ENCODE measurements around the gene RARRES2. TPM values are rescaled to one million over a fixed set of nuclear protein-coding genes. Genes with fewer than 3 reads are reported as not detected.

The RARRES2 gene
- total RNA-seq, 2 experiments from 2014 or later: not detected

GRCh38 chr7:150381096-150381495 lies 39.7 kb upstream of the RARRES2 start:
- intact Hi-C loops (cut with DNase I, micrococcal nuclease): loop anchor here in 1 of 2 experiments (2.0 to 5.0 kb wide), 2 partner anchors 22 to 664 kb away; no protein-coding TSS in a partner anchor
- H3K27me3 Mint-ChIP-seq: no peaks in the 10 kb centered on the region
- Histone ChIP-seq H3K4me3 (ENCODE audit: low read length) (no peak overlapping the region), H3K36me3 (ENCODE audit: insufficient read depth, low read length) (no peaks in the 10 kb centered on the region), H3K27ac (ENCODE audit: low read depth in 1 of 2, low read length in 2 of 2) (no peak overlapping the region), H3K9me3 (ENCODE audit: control insufficient read depth in 1 of 2, insufficient read depth in 1 of 2, low read length in 2 of 2) (no peaks in the 10 kb centered on the region), H3K27me3 (ENCODE audit: control insufficient read depth in 1 of 2, insufficient read depth in 2 of 2, low read length in 2 of 2) (no peaks in the 10 kb centered on the region), H3K4me1 (ENCODE audit: insufficient read depth, low read length) (peaks cover 43% of the 10 kb centered on the region)
- H3K36me3 Mint-ChIP-seq (ENCODE audit: low read depth): peaks cover 1% of the 10 kb centered on the region
- ChIA-PET POLR2A (interaction anchor here (0.6 to 1.6 kb wide), 2 partner anchors 23 to 25 kb away, joined by 3 to 8 read pairs; a partner anchor contains a TSS), CTCF (interaction anchor here (0.6 to 1.6 kb wide), 2 partner anchors 24 to 398 kb away, joined by 3 read pairs; a partner anchor contains a TSS)
- DNase-seq (peak in 1 of 14 experiments; percentile 10), ATAC-seq (ENCODE audit: poor library complexity) (no peak)
- peaks cover 47% of the 10 kb centered on the region for H3K4me1 Mint-ChIP-seq (ENCODE audit: low read depth)
- no peak overlapping the region for H3K27ac Mint-ChIP-seq
- no peak for TF ChIP-seq CTCF (IDR thresholded peaks at IDR 0.05)
- H3K9me3 Mint-ChIP-seq: no peaks in the 10 kb centered on the region
- H3K4me3 Mint-ChIP-seq: peak overlapping the region; percentile 56

- Mint-ChIP-seq H3K4me1 (ENCODE audit: low read depth) (peaks cover 53% of the 10 kb centered on the region), H3K36me3 (ENCODE audit: low read depth) (peaks cover 6% of the 10 kb centered on the region), H3K9me3 (no peaks in the 10 kb centered on the region), H3K27ac (no peak overlapping the region), H3K4me3 (peak overlapping the region; percentile 89), H3K27me3 (no peaks in the 10 kb centered on the region)
- peaks cover 49% of the 10 kb centered on the region for H3K4me1 ChIP-seq (ENCODE audit: insufficient read depth, low read length)
- CTCF ChIA-PET: interaction anchor here (0.6 to 1.6 kb wide), 2 partner anchors 25 to 399 kb away, joined by 3 read pairs; a partner anchor contains a TSS
- no peak for TF ChIP-seq CTCF (IDR thresholded peaks at IDR 0.05)
- intact Hi-C loops (cut with DNase I, micrococcal nuclease): loop anchor here in 1 of 2 experiments (2.0 to 5.0 kb wide), 2 partner anchors 22 to 663 kb away; no protein-coding TSS in a partner anchor
- H3K9me3 ChIP-seq (ENCODE audit: control insufficient read depth in 1 of 2, insufficient read depth in 1 of 2, low read length in 2 of 2): no peaks in the 10 kb centered on the region
- no peak overlapping the region for H3K27ac ChIP-seq (ENCODE audit: low read depth in 1 of 2, low read length in 2 of 2)
- POLR2A ChIA-PET: interaction anchor here (1.6 kb wide), 1 partner anchor 25 kb away, joined by 8 read pairs; a partner anchor contains a TSS
- no peaks in the 10 kb centered on the region for H3K36me3 ChIP-seq (ENCODE audit: insufficient read depth, low read length)
- H3K27me3 ChIP-seq (ENCODE audit: control insufficient read depth in 1 of 2, insufficient read depth in 2 of 2, low read length in 2 of 2): no peaks in the 10 kb centered on the region
- DNase-seq (peak in 1 of 14 experiments; percentile 18), ATAC-seq (ENCODE audit: poor library complexity) (no peak)
- H3K4me3 ChIP-seq (ENCODE audit: low read length): no peak overlapping the region
Measured at GRCh38 chr7:150380463-150380862, 39.0 kb upstream of the RARRES2 start.

- H3K4me3 ChIP-seq (ENCODE audit: low read length): peak overlapping the region; percentile 85
- no peaks in the 10 kb centered on the region for H3K36me3 ChIP-seq (ENCODE audit: insufficient read depth, low read length)
- no peaks in the 10 kb centered on the region for H3K9me3 ChIP-seq (ENCODE audit: control insufficient read depth in 1 of 2, insufficient read depth in 1 of 2, low read length in 2 of 2)
- CTCF ChIA-PET: interaction anchor here (1.6 kb wide), 1 partner anchor 26 kb away, joined by 3 read pairs; a partner anchor contains a TSS
- peak overlapping the region in 1 of 2 donors; percentile 54 for H3K27ac ChIP-seq (ENCODE audit: low read depth in 1 of 2, low read length in 2 of 2)
- Mint-ChIP-seq H3K4me3 (peak overlapping the region; percentile 89), H3K4me1 (ENCODE audit: low read depth) (peaks cover 60% of the 10 kb centered on the region), H3K36me3 (ENCODE audit: low read depth) (peaks cover 8% of the 10 kb centered on the region), H3K27ac (peak overlapping the region; percentile 45), H3K27me3 (no peaks in the 10 kb centered on the region), H3K9me3 (no peaks in the 10 kb centered on the region)
- H3K4me1 ChIP-seq (ENCODE audit: insufficient read depth, low read length): peaks cover 49% of the 10 kb centered on the region
- POLR2A ChIA-PET: interaction anchor here (1.0 to 1.6 kb wide), 2 partner anchors 11 to 26 kb away, joined by 3 to 8 read pairs; partner anchors contain the start of gene REPIN1
- peak; percentile 32 for ATAC-seq (ENCODE audit: poor library complexity)
- intact Hi-C loops (cut with DNase I, micrococcal nuclease): loop anchor here (1.0 to 5.0 kb wide), 5 partner anchors 22 to 662 kb away; a partner anchor contains a TSS
- no peaks in the 10 kb centered on the region for H3K27me3 ChIP-seq (ENCODE audit: control insufficient read depth in 1 of 2, insufficient read depth in 2 of 2, low read length in 2 of 2)
- no peak for TF ChIP-seq CTCF (IDR thresholded peaks at IDR 0.05)
- peak in 3 of 14 experiments; percentile 21 to 43 (median 40) for DNase-seq
Measured at GRCh38 chr7:150379441-150380379, 38.3 kb upstream of the RARRES2 start.
